Esophagus squamous epithelium (tissue), 4 donors: ENCODE data around the gene SLC6A7.

Experiments
- POLR2A ChIP-seq, 4 donors: fragments of 450-650 bp; IDR thresholded peaks; one replicate each; pipeline ENCODE4 v1.6.1; 2017; ENCODE audit warnings: antibody characterized with exemption in 4 of 4, mild to moderate bottlenecking in 4 of 4, moderate library complexity in 3 of 4
- TF ChIP-seq, protein P1 (sequence below), 6 experiments: fragments of 450-650 bp in 4 of 6; fragments of 200-600 bp in 2 of 6; sonication (generic) in 2 of 6; IDR thresholded peaks; one replicate each; pipeline ENCODE4 v1.5.1; 2016 to 2019; ENCODE audit warnings: antibody characterized with exemption in 6 of 6, mild to moderate bottlenecking in 4 of 6, moderate library complexity in 4 of 6

DNA sequence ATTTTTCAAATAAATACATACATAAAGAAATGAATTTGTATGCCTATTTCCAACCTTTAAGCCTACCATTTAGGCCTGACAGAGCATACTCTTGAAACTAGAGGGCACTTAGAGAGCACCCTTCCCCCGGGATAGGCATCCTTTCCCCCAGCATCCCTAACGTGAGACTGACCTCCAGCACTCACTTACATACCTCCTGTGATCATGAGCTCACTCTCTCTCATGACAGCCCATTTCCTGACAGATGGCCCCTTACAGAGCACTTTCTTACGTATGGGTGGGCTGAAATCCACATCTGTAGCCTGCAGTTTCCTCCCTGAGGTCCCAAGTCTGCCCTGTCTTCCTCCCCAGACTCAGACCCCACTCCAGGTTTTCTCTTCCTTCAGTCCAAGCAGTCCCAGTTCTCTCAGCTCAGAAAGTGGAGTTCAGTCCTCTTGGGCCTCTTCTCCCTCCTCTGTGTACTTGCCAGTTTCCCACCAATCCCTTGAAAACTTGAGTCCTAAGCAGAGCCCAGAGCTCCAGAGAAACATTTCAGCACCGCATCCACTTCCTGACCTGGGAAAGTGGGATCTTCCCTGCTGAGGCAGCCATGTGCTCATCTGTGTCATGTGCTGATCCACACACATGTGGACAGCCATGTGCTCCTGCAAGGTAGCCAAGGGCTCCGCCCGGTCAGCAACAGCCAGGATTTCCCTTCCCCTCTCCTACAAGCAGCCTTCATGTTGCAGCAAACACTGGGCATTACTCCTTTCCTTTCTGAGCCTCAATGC is 25.5 kb upstream of the SLC6A7 start:
- TF ChIP-seq, protein P1, sequence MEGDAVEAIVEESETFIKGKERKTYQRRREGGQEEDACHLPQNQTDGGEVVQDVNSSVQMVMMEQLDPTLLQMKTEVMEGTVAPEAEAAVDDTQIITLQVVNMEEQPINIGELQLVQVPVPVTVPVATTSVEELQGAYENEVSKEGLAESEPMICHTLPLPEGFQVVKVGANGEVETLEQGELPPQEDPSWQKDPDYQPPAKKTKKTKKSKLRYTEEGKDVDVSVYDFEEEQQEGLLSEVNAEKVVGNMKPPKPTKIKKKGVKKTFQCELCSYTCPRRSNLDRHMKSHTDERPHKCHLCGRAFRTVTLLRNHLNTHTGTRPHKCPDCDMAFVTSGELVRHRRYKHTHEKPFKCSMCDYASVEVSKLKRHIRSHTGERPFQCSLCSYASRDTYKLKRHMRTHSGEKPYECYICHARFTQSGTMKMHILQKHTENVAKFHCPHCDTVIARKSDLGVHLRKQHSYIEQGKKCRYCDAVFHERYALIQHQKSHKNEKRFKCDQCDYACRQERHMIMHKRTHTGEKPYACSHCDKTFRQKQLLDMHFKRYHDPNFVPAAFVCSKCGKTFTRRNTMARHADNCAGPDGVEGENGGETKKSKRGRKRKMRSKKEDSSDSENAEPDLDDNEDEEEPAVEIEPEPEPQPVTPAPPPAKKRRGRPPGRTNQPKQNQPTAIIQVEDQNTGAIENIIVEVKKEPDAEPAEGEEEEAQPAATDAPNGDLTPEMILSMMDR (IDR thresholded peaks at IDR 0.05), result no peak
- no peak for TF ChIP-seq POLR2A (IDR thresholded peaks at IDR 0.05)
